Measurements from ENCODE around the gene PTGDR.

DNA sequence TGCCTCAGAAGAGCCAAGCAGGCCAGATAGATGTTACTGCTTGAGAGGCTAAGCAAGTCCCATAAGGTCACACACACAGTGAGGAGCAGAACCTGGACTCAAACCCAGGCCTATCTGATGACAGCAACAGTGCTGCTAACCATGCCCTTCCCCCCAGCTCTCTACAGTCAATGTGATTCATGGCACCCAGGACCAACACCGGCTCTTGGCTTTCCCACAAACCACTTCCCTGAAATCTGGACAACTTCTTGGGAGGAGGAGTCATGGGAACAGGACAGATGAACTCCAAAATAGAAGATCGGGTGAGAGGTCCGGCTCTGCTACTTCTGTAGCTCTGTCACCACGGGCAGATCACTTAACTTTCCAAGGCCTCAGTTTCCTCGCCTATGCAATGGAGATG, 716 bp upstream of the PTGDR start:
- TF ChIP-seq, protein P1, sequence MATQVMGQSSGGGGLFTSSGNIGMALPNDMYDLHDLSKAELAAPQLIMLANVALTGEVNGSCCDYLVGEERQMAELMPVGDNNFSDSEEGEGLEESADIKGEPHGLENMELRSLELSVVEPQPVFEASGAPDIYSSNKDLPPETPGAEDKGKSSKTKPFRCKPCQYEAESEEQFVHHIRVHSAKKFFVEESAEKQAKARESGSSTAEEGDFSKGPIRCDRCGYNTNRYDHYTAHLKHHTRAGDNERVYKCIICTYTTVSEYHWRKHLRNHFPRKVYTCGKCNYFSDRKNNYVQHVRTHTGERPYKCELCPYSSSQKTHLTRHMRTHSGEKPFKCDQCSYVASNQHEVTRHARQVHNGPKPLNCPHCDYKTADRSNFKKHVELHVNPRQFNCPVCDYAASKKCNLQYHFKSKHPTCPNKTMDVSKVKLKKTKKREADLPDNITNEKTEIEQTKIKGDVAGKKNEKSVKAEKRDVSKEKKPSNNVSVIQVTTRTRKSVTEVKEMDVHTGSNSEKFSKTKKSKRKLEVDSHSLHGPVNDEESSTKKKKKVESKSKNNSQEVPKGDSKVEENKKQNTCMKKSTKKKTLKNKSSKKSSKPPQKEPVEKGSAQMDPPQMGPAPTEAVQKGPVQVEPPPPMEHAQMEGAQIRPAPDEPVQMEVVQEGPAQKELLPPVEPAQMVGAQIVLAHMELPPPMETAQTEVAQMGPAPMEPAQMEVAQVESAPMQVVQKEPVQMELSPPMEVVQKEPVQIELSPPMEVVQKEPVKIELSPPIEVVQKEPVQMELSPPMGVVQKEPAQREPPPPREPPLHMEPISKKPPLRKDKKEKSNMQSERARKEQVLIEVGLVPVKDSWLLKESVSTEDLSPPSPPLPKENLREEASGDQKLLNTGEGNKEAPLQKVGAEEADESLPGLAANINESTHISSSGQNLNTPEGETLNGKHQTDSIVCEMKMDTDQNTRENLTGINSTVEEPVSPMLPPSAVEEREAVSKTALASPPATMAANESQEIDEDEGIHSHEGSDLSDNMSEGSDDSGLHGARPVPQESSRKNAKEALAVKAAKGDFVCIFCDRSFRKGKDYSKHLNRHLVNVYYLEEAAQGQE (IDR thresholded peaks at IDR 0.05) = no peak
- no peak for TF ChIP-seq POLR2A (IDR thresholded peaks at IDR 0.05; ENCODE audit: low read length)
- TF ChIP-seq PHF8 (IDR thresholded peaks at IDR 0.05; ENCODE audit: borderline replicate concordance, low read depth) = no peak
- TF ChIP-seq MAFK (IDR thresholded peaks at IDR 0.05; ENCODE audit: partially characterized antibody) = no peak

All from A549 (cell line).